HG02885 (cell line): ENCODE measurements around the gene MLKL.
"Not testable (repeated sequence)": the region's sequence is repeated elsewhere in the genome, so short reads cannot be mapped to it uniquely, and the experiment has no call there.

Source experiments
- ATAC-seq: cut with Tn5 transposase; IDR thresholded peaks from one replicate; pipeline ENCODE4 v1.9.1; 2021; ENCODE audit warnings: mild to moderate bottlenecking; ENCODE audit not compliant: unreplicated experiment, poor library complexity

Gene MLKL

GRCh38 chr16:74657870-74658642 lies 42.6 kb downstream of the MLKL start:
- no peak for ATAC-seq

- no peak for ATAC-seq
Measured at GRCh38 chr16:74654536-74655050, 46.1 kb downstream of the MLKL start.

- ATAC-seq = not testable (repeated sequence)
Measured at GRCh38 chr16:74652883-74653282, 47.8 kb downstream of the MLKL start.

- ATAC-seq = no peak
Measured at GRCh38 chr16:74652249-74652648, 48.4 kb downstream of the MLKL start.

- ATAC-seq = no peak
Measured at GRCh38 chr16:74651841-74652240, 48.8 kb downstream of the MLKL start.

GRCh38 chr16:74650966-74651567 lies 49.6 kb downstream of the MLKL start:
- ATAC-seq = no peak

- ATAC-seq = no peak
Measured at GRCh38 chr16:74649839-74650504, 50.7 kb downstream of the MLKL start.

- ATAC-seq = no peak
Measured at GRCh38 chr16:74641969-74642368, 58.7 kb downstream of the MLKL start.

GRCh38 chr16:74637742-74638453 lies 62.8 kb downstream of the MLKL start:
- ATAC-seq = no peak

- ATAC-seq = no peak
Measured at GRCh38 chr16:74635303-74635702, 65.4 kb downstream of the MLKL start.

- ATAC-seq = no peak
Measured at GRCh38 chr16:74633686-74634085, 67.0 kb downstream of the MLKL start.

GRCh38 chr16:74627506-74628220 lies 73.0 kb downstream of the MLKL start:
- peak; percentile 7 for ATAC-seq

- ATAC-seq = peak; percentile 55
Measured at GRCh38 chr16:74626741-74627416, 73.8 kb downstream of the MLKL start.

- no peak for ATAC-seq
Measured at GRCh38 chr16:74625500-74626350, 74.9 kb downstream of the MLKL start.

GRCh38 chr16:74623839-74624235 lies 76.8 kb downstream of the MLKL start:
- no peak for ATAC-seq

GRCh38 chr16:74623214-74623838 lies 77.3 kb downstream of the MLKL start:
- no peak for ATAC-seq

- no peak for ATAC-seq
Measured at GRCh38 chr16:74622005-74622404, 78.7 kb downstream of the MLKL start.
